ENCODE results near the gene KRTAP10-11.
"Not testable (repeated sequence)": the region's sequence is repeated elsewhere in the genome, so short reads cannot be mapped to it uniquely, and the experiment has no call there.

KRTAP10-11 gene

GRCh38 chr21:44614961-44615391 lies 31.2 kb upstream of the KRTAP10-11 start:
- DNase-seq (ENCODE audit: low read depth in 4 of 4, low spot score in 1 of 4) = no peak

GRCh38 chr21:44615466-44615865 lies 30.7 kb upstream of the KRTAP10-11 start:
- no peak for DNase-seq (ENCODE audit: low read depth in 4 of 4, low spot score in 1 of 4)

DNA sequence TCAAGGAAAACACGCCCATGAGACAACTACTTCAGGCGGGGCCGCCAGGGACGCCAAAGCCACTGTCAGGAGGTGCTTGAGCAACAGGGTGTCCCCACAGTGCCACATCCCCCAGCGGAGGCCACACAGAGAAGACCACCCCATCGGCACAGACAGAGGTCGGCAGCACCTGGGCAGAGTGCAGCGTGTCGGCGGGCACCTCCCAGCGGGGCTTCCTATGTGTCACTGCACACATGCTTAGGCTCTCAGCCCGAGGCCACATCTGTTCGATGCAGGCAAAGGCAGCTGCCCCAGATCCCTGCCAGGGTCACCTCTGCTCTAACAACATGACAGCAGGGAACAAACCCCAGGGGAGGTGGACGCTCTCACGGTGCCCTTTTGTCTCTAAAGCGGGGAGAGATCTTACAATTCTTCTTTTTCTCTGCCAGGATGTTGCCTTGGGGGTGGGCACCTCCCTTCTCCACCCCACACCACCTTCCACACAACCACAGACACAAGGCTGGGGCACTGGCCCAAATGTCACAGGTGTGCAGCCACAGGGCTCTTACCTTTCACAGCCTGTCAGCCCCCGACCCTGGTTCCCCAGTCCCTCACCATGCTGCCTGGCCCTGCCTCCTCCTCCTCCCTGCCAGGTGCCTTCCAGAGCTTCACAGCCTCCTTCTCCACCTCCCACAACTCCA lies 30.2 kb upstream of the KRTAP10-11 start:
- no peak for DNase-seq (ENCODE audit: low read depth in 4 of 4, low spot score in 1 of 4)

DNA sequence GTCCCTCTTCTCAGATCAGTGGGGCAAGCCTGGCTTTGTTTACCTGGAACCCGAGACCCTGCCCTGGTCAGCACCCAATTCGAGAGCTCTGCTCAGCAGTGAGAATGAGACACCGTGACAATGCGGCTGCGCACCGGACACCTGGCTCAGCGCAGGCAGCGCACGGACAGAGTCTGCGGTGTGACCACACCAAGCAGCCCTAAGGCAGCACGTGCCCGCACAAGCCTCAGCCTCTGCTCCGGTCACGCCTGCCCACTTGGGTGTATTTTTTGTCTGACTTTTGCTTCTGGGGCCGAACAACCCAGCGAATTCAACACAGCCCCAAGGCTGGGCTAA lies 29.7 kb upstream of the KRTAP10-11 start:
- DNase-seq (ENCODE audit: low read depth in 4 of 4, low spot score in 1 of 4) = no peak

- no peak for DNase-seq (ENCODE audit: low read depth in 4 of 4, low spot score in 1 of 4)
These were observed 29.1 kb upstream of the KRTAP10-11 start for GRCh38 chr21:44617071-44617501.

- no peak for DNase-seq (ENCODE audit: low read depth in 4 of 4, low spot score in 1 of 4)
These were observed 27.7 kb upstream of the KRTAP10-11 start for GRCh38 chr21:44618504-44618903.

DNA sequence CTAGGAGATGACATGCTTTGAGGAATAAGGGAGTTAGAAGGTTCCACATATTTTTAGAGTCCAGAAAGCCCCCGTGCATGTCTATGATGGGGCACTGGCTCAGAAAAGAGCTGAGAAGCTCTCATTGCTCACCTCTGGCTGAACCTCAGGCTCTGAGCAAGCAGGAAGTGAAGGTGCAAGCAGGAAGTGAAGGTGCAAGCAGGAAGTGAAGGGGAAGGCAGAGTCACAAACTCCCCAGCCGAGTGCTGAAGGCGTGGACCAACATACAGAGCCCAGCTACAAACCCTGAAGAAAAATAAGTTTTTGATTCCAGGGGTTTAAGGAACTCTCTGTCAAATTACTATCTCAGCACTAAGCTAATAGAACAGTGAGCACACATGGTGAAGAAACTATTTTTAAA lies 27.3 kb upstream of the KRTAP10-11 start:
- DNase-seq (ENCODE audit: low read depth in 4 of 4, low spot score in 1 of 4) = peak; percentile 10 to 29 (median 21)

GRCh38 chr21:44619886-44620285 lies 26.3 kb upstream of the KRTAP10-11 start:
- no peak for DNase-seq (ENCODE audit: low read depth in 4 of 4, low spot score in 1 of 4)

DNA sequence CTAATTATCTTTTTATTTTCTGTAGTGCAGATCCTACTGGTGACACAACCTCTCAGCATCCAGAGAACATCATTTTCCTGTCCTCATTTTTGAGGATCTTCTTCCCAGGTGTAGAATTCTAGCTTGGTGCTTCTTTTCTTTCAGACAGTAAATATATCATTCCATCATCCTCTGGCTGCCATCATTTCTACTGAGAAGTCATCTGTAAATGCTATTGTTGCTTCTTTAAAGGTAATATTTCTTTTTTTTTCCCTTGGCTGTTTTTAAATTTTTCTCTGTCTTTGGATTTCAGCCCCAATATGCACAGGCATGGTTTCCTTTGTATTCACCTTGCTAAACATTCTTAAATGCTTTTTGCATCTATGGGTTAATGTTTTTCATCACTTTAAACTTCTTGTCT lies 22.6 kb upstream of the KRTAP10-11 start:
- DNase-seq (ENCODE audit: low read depth in 4 of 4, low spot score in 1 of 4) = no peak

DNA sequence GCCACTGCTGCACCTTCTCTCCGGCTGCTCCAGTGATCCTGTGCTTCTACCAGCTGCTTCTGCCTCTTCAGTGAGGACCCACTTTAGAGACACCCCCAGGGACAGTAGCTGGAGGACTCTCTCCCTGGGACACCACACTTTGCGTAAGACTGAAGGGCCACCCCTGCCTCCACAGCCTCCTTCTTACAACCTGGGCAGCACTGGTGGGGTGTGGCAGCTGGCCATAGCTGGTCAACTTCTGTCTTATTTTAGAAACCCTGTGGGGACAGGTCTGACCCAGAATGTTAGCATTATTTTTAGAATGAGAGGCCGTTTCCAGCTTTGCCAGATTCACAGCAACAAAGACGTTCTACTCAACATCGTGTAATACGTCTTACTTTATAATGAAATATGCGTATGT lies 20.5 kb upstream of the KRTAP10-11 start:
- DNase-seq (ENCODE audit: low read depth in 4 of 4, low spot score in 1 of 4) = no peak

DNA sequence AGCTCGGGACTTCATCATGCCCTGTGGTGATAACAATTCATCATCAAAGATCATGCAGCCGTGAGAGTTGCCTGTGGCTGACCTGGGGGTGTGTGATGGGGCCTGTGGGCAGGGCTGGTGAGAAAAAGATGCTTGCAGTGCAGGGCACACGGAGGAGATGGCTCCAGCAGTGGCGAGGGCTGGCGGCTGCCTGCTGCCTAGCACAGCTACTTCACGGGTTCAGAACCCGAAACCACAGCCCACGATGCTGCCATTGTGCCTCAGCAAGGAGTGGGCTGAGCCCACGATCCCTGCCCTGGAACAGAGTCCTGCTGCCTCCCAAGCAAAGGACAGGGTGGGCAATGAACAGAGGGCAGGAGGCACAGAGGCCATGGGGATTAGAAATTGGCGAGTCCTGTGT lies 20.0 kb upstream of the KRTAP10-11 start:
- no peak for DNase-seq (ENCODE audit: low read depth in 4 of 4, low spot score in 1 of 4)

GRCh38 chr21:44626673-44627143 lies 19.5 kb upstream of the KRTAP10-11 start, which contains the start of gene KRTAP10-9:
Gene KRTAP10-9 (plus strand): TSS chr21:44627093. CDS start chr21:44627172, 79 bp downstream.
- DNase-seq (ENCODE audit: low read depth in 4 of 4, low spot score in 1 of 4) = no peak

DNA sequence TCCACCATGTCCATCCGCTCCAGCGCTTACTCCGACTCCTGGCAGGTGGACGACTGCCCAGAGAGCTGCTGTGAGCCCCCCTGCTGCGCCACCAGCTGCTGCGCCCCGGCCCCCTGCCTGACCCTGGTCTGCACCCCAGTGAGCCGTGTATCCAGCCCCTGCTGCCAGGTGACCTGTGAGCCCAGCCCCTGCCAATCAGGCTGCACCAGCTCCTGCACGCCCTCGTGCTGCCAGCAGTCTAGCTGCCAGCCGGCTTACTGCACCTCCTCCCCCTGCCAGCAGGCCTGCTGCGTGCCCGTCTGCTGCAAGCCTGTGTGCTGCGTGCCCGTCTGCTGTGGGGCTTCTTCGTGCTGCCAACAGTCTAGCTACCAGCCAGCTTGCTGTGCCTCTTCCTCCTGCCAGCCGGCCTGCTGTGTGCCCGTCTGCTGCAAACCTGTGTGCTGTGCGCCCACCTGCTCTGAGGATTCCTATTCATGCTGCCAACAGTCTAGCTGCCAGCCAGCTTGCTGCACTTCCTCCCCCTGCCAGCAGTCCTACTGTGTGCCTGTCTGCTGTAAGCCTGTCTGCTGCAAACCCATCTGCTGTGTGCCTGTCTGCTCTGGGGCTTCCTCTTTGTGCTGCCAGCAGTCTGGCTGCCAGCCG lies 18.9 kb upstream of the KRTAP10-11 start:
- DNase-seq (ENCODE audit: low read depth in 4 of 4, low spot score in 1 of 4) = not testable (repeated sequence)

DNA sequence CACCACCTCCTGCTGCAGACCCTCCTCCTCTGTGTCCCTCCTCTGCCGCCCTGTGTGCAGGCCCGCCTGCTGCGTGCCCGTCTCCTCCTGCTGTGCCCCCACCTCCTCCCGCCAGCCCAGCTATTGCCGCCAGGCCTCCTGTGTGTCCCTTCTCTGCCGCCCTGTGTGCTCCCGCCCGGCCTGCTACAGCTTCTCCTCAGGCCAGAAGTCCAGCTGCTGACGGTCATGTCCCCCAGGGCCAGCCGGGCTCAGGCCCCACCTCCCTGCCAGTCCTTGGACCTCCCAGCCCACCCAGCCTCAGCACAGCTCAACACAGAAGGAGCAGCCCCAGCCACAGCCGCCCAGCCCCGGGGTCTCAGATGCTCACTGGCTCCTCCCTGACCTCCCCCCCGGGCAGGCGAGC lies 18.4 kb upstream of the KRTAP10-11 start:
- not testable (repeated sequence) for DNase-seq (ENCODE audit: low read depth in 4 of 4, low spot score in 1 of 4)

- DNase-seq (ENCODE audit: low read depth in 4 of 4, low spot score in 1 of 4) = no peak
These were observed 17.4 kb upstream of the KRTAP10-11 start for GRCh38 chr21:44628707-44629391.

GRCh38 chr21:44630440-44630839 lies 15.8 kb upstream of the KRTAP10-11 start:
- DNase-seq (ENCODE audit: low read depth in 4 of 4, low spot score in 1 of 4) = no peak

DNA sequence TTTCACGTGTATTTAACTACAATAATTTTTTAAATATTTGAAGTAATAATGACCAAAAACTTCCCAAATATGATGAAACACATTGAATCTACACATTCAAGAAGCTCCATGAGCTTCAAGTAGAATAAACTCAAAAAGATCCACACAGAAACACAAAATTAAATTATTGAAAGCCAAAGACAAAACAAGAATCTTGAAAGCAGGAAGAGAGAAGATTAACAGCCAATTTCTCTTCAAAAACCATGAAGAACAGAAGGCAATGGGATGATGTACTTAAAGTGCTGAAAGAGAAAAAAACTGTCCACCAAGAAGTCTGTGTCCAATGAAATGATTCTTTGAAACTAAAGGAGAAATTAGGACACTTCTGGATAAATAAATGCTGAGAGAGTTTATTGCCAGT lies 14.1 kb upstream of the KRTAP10-11 start:
- no peak for DNase-seq (ENCODE audit: low read depth in 4 of 4, low spot score in 1 of 4)

GRCh38 chr21:44636209-44637017 lies 9.8 kb upstream of the KRTAP10-11 start:
- no peak for DNase-seq (ENCODE audit: low read depth in 4 of 4, low spot score in 1 of 4)

- no peak for DNase-seq (ENCODE audit: low read depth in 4 of 4, low spot score in 1 of 4)
These were observed 9.0 kb upstream of the KRTAP10-11 start, which contains the start of gene KRTAP10-10 for GRCh38 chr21:44637018-44637850. Gene KRTAP10-10 (plus strand): TSS chr21:44637356. CDS start chr21:44637418, 62 bp downstream.

GRCh38 chr21:44637851-44638348 lies 8.3 kb upstream of the KRTAP10-11 start:
- not testable (repeated sequence) for DNase-seq (ENCODE audit: low read depth in 4 of 4, low spot score in 1 of 4)
